Thyroid gland (tissue), 4 donors: ENCODE data around the gene FXYD5. TPM values are rescaled to one million over a fixed set of nuclear protein-coding genes. Genes with fewer than 3 reads are reported as not detected.

Source experiments
- DNase-seq, 2 donors: peaks; one replicate each; pipeline ENCODE4 v3.0.0-alpha.2; 2019
- H3K27ac ChIP-seq, 3 donors: fragments of 200-600 bp; sonication (generic); 1 replicate in 2 of 3; 2 replicates in 1 of 3; pipeline ENCODE4 v1.5.1; 2016 to 2019; ENCODE audit warnings: mild to moderate bottlenecking in 1 of 3, moderate library complexity in 1 of 3
- H3K27me3 ChIP-seq: fragments of 200-600 bp; sonication (generic); one replicate; pipeline ENCODE4 v1.5.1; 2019
- H3K36me3 ChIP-seq, 2 donors: fragments of 200-600 bp; sonication (generic); one replicate each; pipeline ENCODE4 v1.5.1; 2016 to 2019
- H3K4me1 ChIP-seq, 2 donors: fragments of 200-600 bp; sonication (generic); one replicate each; pipeline ENCODE4 v1.5.1; 2017 to 2019
- H3K4me3 ChIP-seq, 3 donors: fragments of 200-600 bp; sonication (generic); replicated peaks in 1 of 3; 1 replicate in 2 of 3; 2 replicates in 1 of 3; pipeline ENCODE4 v1.5.1; 2016; ENCODE audit warnings: mild to moderate bottlenecking in 1 of 3
- H3K9me3 ChIP-seq: fragments of 200-600 bp; sonication (generic); one replicate; pipeline ENCODE4 v1.5.1; 2017
- POLR2A ChIP-seq, 2 donors: fragments of 450-650 bp; IDR thresholded peaks; one replicate each; pipeline ENCODE4 v1.6.1; 2017; ENCODE audit warnings: antibody characterized with exemption in 2 of 2, mild to moderate bottlenecking in 2 of 2, moderate library complexity in 1 of 2
- WGBS, 2 donors: methylation state at CpG; one replicate each; pipeline ENCODE4 v1.1.5; 2017; 5-methylcytosine and 5-hydroxymethylcytosine counted together
- intact Hi-C: fragments of 100-400 bp; cut with DNase I; formaldehyde crosslinking; loops from one replicate; pipeline ENCODE4 v1.15.1; 2023
- total RNA-seq, 4 donors: library from RNA; depleted of rRNA; stranded (reverse); fragments of >200 nt; gene quantifications; one replicate each; pipeline ENCODE4 v1.2.3, GENCODE V29; 2016
- TF ChIP-seq, protein P1 (sequence below), 6 experiments: fragments of 200-600 bp in 3 of 6; fragments of 450-650 bp in 3 of 6; sonication (generic) in 3 of 6; IDR thresholded peaks; one replicate each; pipeline ENCODE4 v1.5.1; 2016 to 2019; ENCODE audit warnings: antibody characterized with exemption in 6 of 6, mild to moderate bottlenecking in 2 of 6, inconsistent platforms in 1 of 6, moderate library complexity in 1 of 6

Gene FXYD5
- total RNA-seq, 4 donors from 2014 or later: 9.3 to 52.4 (median 19.6) TPM

- TF ChIP-seq, protein P1, sequence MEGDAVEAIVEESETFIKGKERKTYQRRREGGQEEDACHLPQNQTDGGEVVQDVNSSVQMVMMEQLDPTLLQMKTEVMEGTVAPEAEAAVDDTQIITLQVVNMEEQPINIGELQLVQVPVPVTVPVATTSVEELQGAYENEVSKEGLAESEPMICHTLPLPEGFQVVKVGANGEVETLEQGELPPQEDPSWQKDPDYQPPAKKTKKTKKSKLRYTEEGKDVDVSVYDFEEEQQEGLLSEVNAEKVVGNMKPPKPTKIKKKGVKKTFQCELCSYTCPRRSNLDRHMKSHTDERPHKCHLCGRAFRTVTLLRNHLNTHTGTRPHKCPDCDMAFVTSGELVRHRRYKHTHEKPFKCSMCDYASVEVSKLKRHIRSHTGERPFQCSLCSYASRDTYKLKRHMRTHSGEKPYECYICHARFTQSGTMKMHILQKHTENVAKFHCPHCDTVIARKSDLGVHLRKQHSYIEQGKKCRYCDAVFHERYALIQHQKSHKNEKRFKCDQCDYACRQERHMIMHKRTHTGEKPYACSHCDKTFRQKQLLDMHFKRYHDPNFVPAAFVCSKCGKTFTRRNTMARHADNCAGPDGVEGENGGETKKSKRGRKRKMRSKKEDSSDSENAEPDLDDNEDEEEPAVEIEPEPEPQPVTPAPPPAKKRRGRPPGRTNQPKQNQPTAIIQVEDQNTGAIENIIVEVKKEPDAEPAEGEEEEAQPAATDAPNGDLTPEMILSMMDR (IDR thresholded peaks at IDR 0.05): no peak
- TF ChIP-seq POLR2A (IDR thresholded peaks at IDR 0.05): peak in 1 of 2 donors; percentile 11
- Histone ChIP-seq H3K36me3 (no peaks in the 10 kb centered on the region), H3K27me3 (no peaks in the 10 kb centered on the region), H3K27ac (peak overlapping the region; percentile 44 to 61 (median 49)), H3K4me3 (no peak overlapping the region), H3K9me3 (no peaks in the 10 kb centered on the region), H3K4me1 (no peaks in the 10 kb centered on the region)
- WGBS, 2 donors: 48 to 68% methylated on average over 18 to 21 of the region's 21 CpGs
- intact Hi-C loops: no loop called here
- DNase-seq: peak; percentile 18 to 35
These were observed 59.4 kb downstream of the FXYD5 start for GRCh38 chr19:35213663-35214632.

DNA sequence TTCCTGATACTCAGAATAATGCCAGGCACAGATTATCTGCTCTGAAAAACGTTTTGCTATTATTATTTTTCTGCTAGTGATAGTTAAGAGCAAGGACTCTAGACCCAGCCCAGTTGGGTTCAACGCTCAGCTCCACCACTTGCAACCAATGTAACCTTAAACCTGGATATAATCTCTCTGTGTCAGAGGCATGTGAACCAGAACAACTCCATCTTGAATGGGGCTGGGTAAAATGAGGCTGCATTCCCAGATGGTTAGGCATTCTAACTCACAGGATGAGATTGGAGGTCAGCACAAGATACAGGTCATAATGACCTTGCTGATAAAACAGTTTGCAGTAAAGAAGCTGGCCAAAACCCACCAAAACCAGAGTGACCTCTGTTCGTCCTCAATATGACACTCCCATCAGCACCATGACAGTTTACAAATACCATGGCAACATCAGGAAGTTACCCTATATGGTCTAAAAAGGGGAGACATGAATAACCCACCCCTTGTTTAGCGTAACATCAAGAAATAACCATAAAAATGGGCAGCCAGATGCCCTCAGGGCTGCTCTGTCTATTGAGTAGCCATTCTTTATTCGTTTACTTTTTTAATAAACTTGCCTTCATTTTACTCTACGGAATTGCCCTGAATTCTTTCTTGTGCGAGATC is 60.4 kb downstream of the FXYD5 start:
- H3K36me3 ChIP-seq: no peaks in the 10 kb centered on the region
- H3K9me3 ChIP-seq: no peaks in the 10 kb centered on the region
- TF ChIP-seq POLR2A (IDR thresholded peaks at IDR 0.05): no peak
- TF ChIP-seq, protein P1 (IDR thresholded peaks at IDR 0.05): no peak
- H3K27ac ChIP-seq: no peak overlapping the region
- H3K27me3 ChIP-seq: no peaks in the 10 kb centered on the region
- no peaks in the 10 kb centered on the region for H3K4me1 ChIP-seq
- H3K4me3 ChIP-seq: no peak overlapping the region
- 78 to 82% methylated on average over 7 of the region's 7 CpGs for WGBS, 2 donors
- intact Hi-C loops: no loop called here
- DNase-seq: no peak

DNA sequence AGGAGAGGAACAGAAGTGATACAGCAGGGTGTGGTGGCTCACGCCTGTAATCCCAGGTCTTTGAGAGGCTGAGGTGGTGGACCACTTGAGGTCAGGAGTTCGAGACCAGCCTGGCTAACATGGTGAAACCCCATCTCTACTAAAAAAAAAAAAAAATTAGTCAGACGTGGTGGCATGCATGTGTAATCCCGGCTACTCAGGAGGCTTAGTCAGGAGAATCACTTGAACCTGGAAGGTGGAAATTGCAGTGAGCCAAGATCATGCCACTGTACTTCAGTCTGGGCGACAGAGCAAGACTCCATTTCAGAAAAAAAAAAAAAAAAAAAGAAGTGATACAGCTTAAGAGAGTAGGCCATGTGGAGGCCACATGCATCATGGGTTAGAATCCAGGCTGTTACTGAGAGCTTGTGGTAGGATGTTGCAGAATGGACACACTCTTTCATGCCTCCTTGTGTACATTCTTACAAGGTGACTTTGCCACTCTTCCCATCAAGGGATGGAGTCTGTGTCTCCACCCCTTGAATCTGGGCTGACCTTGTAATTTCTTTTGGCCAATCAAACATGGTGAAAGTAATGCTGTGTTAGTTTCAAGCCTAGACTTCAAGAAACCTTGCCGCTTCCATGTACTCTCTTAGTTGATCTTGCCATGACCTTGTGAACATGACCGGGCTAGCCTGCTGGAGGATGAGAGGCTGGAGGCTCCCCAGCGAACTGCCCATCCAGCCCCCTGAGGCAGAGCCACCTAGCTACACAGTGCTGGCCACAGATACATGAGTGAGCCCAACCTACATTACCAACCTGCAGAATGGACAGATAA is 61.7 kb downstream of the FXYD5 start:
- DNase-seq: no peak
- WGBS, 2 donors: 73 to 74% methylated on average over 6 to 8 of the region's 8 CpGs
- Histone ChIP-seq H3K4me3 (no peak overlapping the region), H3K27ac (no peak overlapping the region), H3K4me1 (no peaks in the 10 kb centered on the region), H3K9me3 (no peaks in the 10 kb centered on the region), H3K27me3 (no peaks in the 10 kb centered on the region), H3K36me3 (no peaks in the 10 kb centered on the region)
- intact Hi-C loops: no loop called here
- no peak for TF ChIP-seq POLR2A (IDR thresholded peaks at IDR 0.05)
- TF ChIP-seq, protein P1 (IDR thresholded peaks at IDR 0.05): no peak

DNA sequence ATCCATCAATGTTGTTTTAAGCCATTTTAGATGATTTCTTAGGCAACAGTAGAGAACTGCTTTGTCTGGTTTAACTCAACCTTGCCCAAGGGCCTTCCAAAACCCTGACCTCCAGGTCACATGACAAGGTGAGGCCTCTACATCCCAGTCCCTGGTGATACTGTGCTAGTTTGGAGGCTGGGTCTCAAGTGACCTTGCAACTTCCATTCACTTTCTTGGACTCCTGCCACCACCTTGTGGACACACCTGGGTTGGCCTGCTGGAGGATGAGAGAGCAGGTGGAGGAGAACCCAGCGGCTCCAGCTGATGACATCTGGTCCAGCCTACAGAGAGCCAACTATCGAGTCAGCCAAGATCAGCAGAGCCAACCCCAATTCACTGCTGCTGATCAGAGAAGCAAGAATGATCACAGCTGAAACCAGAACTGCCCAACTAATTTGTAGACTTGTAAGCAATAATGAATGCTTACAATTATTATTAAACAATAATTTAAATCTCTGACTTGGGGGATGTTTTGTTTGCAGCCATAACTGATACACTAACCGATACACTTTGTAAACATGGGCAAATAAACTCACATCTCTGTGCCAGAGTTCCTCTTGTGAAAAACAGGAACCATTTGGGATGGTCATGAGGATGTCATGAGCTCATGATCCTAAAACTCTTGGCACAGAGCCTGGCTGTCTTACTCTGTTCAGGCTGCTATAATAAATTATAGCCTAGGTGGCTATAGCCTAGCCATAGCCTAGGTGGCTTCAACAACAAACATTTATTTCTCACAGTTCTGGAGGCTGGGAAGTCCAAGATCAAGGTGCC is 62.5 kb downstream of the FXYD5 start:
- no peak overlapping the region for H3K27ac ChIP-seq
- H3K4me3 ChIP-seq: no peak overlapping the region
- peak in 1 of 2 donors; percentile 5 for DNase-seq
- intact Hi-C loops: no loop called here
- no peaks in the 10 kb centered on the region for H3K36me3 ChIP-seq
- H3K9me3 ChIP-seq: no peaks in the 10 kb centered on the region
- H3K27me3 ChIP-seq: no peaks in the 10 kb centered on the region
- H3K4me1 ChIP-seq: no peaks in the 10 kb centered on the region
- TF ChIP-seq POLR2A (IDR thresholded peaks at IDR 0.05): no peak
- TF ChIP-seq, protein P1 (IDR thresholded peaks at IDR 0.05): no peak
- WGBS, 2 donors: 69 to 70% methylated on average over 3 of the region's 3 CpGs
